ENCODE measurements around the gene CBY2. TPM values are rescaled to one million over a fixed set of nuclear protein-coding genes. Genes with fewer than 3 reads are reported as not detected.
A peak's percentile ranks its signal among the peaks of the same experiment; 100 is the strongest.

The CBY2 gene
- polyA plus RNA-seq, 1 donor from 2014 or later = not detected

- peaks cover 1% of the 10 kb centered on the region for H3K27me3 Mint-ChIP-seq
- peaks cover 0 to 14% (median 2%) of the 10 kb centered on the region in 3 donors for H3K9me3 Mint-ChIP-seq
- no peak overlapping the region for H3K4me3 Mint-ChIP-seq
- H3K36me3 Mint-ChIP-seq = no peaks in the 10 kb centered on the region
- H3K4me1 Mint-ChIP-seq = no peaks in the 10 kb centered on the region
- H3K27ac Mint-ChIP-seq = no peak overlapping the region
These were observed 13.5 kb upstream of the CBY2 start for GRCh38 chr13:45688577-45688976.

- no peaks in the 10 kb centered on the region for H3K36me3 Mint-ChIP-seq
- H3K4me1 Mint-ChIP-seq = peaks cover 0 to 7% (median 4%) of the 10 kb centered on the region in 3 donors
- H3K9me3 Mint-ChIP-seq = peaks cover 0 to 14% (median 2%) of the 10 kb centered on the region in 3 donors
- H3K4me3 Mint-ChIP-seq = no peak overlapping the region
- no peak overlapping the region for H3K27ac Mint-ChIP-seq
- H3K27me3 Mint-ChIP-seq = peaks cover 1% of the 10 kb centered on the region
These were observed 11.5 kb upstream of the CBY2 start for GRCh38 chr13:45690636-45691035.

GRCh38 chr13:45691251-45691650, 10.9 kb upstream of the CBY2 start:
- H3K27ac Mint-ChIP-seq = no peak overlapping the region
- peaks cover 0 to 14% (median 2%) of the 10 kb centered on the region in 3 donors for H3K9me3 Mint-ChIP-seq
- H3K4me1 Mint-ChIP-seq = peaks cover 0 to 9% (median 6%) of the 10 kb centered on the region in 3 donors
- no peaks in the 10 kb centered on the region for H3K36me3 Mint-ChIP-seq
- peaks cover 1% of the 10 kb centered on the region for H3K27me3 Mint-ChIP-seq
- no peak overlapping the region for H3K4me3 Mint-ChIP-seq

GRCh38 chr13:45691667-45692066, 10.5 kb upstream of the CBY2 start:
- Mint-ChIP-seq H3K27me3 (peaks cover 1% of the 10 kb centered on the region), H3K4me3 (no peak overlapping the region), H3K27ac (no peak overlapping the region), H3K36me3 (no peaks in the 10 kb centered on the region), H3K9me3 (peaks cover 0 to 14% (median 2%) of the 10 kb centered on the region in 3 donors), H3K4me1 (peaks cover 0 to 9% (median 6%) of the 10 kb centered on the region in 3 donors)

- Mint-ChIP-seq H3K9me3 (peaks cover 0 to 14% (median 2%) of the 10 kb centered on the region in 3 donors), H3K4me3 (no peak overlapping the region), H3K27ac (no peak overlapping the region), H3K4me1 (peaks cover 0 to 12% (median 10%) of the 10 kb centered on the region in 3 donors), H3K36me3 (no peaks in the 10 kb centered on the region), H3K27me3 (peaks cover 1% of the 10 kb centered on the region)
These were observed 6.9 kb upstream of the CBY2 start for GRCh38 chr13:45695198-45695730.

GRCh38 chr13:45696610-45697226, 5.4 kb upstream of the CBY2 start:
- Mint-ChIP-seq H3K4me3 (peak overlapping the region in 1 of 4 donors; percentile 68), H3K27me3 (no peaks in the 10 kb centered on the region), H3K27ac (no peak overlapping the region)

GRCh38 chr13:45700971-45701900, 884 bp upstream of the CBY2 start:
- Mint-ChIP-seq H3K36me3 (no peaks in the 10 kb centered on the region), H3K4me1 (peaks cover 0 to 6% (median 4%) of the 10 kb centered on the region in 3 donors), H3K27me3 (peaks cover 3% of the 10 kb centered on the region), H3K27ac (no peak overlapping the region), H3K9me3 (peaks cover 0 to 1% (median 0%) of the 10 kb centered on the region in 3 donors), H3K4me3 (no peak overlapping the region)

More at GRCh38 chr13:45696610-45697226, 5.4 kb upstream of the CBY2 start:
- H3K36me3 Mint-ChIP-seq = no peaks in the 10 kb centered on the region
- peaks cover 0 to 10% (median 2%) of the 10 kb centered on the region in 3 donors for H3K9me3 Mint-ChIP-seq
- peaks cover 0 to 12% (median 10%) of the 10 kb centered on the region in 3 donors for H3K4me1 Mint-ChIP-seq

- no peak overlapping the region for H3K27ac Mint-ChIP-seq
- no peaks in the 10 kb centered on the region for H3K36me3 Mint-ChIP-seq
- peaks cover 3% of the 10 kb centered on the region for H3K27me3 Mint-ChIP-seq
- H3K9me3 Mint-ChIP-seq = peaks cover 0 to 1% (median 0%) of the 10 kb centered on the region in 3 donors
- no peak overlapping the region for H3K4me3 Mint-ChIP-seq
- peaks cover 0 to 2% (median 1%) of the 10 kb centered on the region in 3 donors for H3K4me1 Mint-ChIP-seq
These were observed 810 bp downstream of the CBY2 start for GRCh38 chr13:45702869-45703391.

GRCh38 chr13:45704211-45704739, 2.2 kb downstream of the CBY2 start:
- Mint-ChIP-seq H3K36me3 (no peaks in the 10 kb centered on the region), H3K27me3 (peaks cover 3% of the 10 kb centered on the region), H3K4me1 (peaks cover 0 to 2% (median 1%) of the 10 kb centered on the region in 3 donors), H3K9me3 (peaks cover 0 to 1% (median 0%) of the 10 kb centered on the region in 3 donors), H3K27ac (no peak overlapping the region), H3K4me3 (no peak overlapping the region)

- Mint-ChIP-seq H3K27ac (no peak overlapping the region), H3K9me3 (peaks cover 0 to 1% (median 0%) of the 10 kb centered on the region in 3 donors), H3K4me3 (no peak overlapping the region), H3K36me3 (no peaks in the 10 kb centered on the region), H3K4me1 (peaks cover 0 to 2% (median 1%) of the 10 kb centered on the region in 3 donors), H3K27me3 (peaks cover 3% of the 10 kb centered on the region)
These were observed 3.0 kb downstream of the CBY2 start for GRCh38 chr13:45704854-45705695.

- H3K27ac Mint-ChIP-seq = no peak overlapping the region
- H3K9me3 Mint-ChIP-seq = peaks cover 0 to 1% (median 0%) of the 10 kb centered on the region in 3 donors
- H3K4me1 Mint-ChIP-seq = peaks cover 0 to 2% (median 1%) of the 10 kb centered on the region in 3 donors
- no peaks in the 10 kb centered on the region for H3K36me3 Mint-ChIP-seq
- no peak overlapping the region for H3K4me3 Mint-ChIP-seq
- peaks cover 3% of the 10 kb centered on the region for H3K27me3 Mint-ChIP-seq
These were observed 3.8 kb downstream of the CBY2 start for GRCh38 chr13:45705918-45706317.

- H3K4me1 Mint-ChIP-seq = peaks cover 0 to 2% (median 1%) of the 10 kb centered on the region in 3 donors
- H3K27ac Mint-ChIP-seq = no peak overlapping the region
- H3K36me3 Mint-ChIP-seq = no peaks in the 10 kb centered on the region
- peaks cover 0 to 1% (median 0%) of the 10 kb centered on the region in 3 donors for H3K9me3 Mint-ChIP-seq
- no peak overlapping the region for H3K4me3 Mint-ChIP-seq
- H3K27me3 Mint-ChIP-seq = peaks cover 3% of the 10 kb centered on the region
These were observed 5.5 kb downstream of the CBY2 start for GRCh38 chr13:45707516-45708100.

- Mint-ChIP-seq H3K36me3 (no peaks in the 10 kb centered on the region), H3K27me3 (no peaks in the 10 kb centered on the region), H3K9me3 (peaks cover 0 to 2% (median 0%) of the 10 kb centered on the region in 3 donors), H3K4me3 (no peak overlapping the region), H3K4me1 (no peaks in the 10 kb centered on the region), H3K27ac (peak overlapping the region in 1 of 3 donors; percentile 28)
These were observed 9.8 kb downstream of the CBY2 start for GRCh38 chr13:45711951-45712350.
